Ovary (tissue), 9 donors: ENCODE results near the gene AHCY. TPM values are rescaled to one million over a fixed set of nuclear protein-coding genes. Genes with fewer than 3 reads are reported as not detected.
A peak's percentile ranks its signal among the peaks of the same experiment; 100 is the strongest.
"Not testable (repeated sequence)": the region's sequence is repeated elsewhere in the genome, so short reads cannot be mapped to it uniquely, and the experiment has no call there.

Experiments used
- DNase-seq, 5 donors: peaks; one replicate each; pipeline ENCODE4 v3.0.0-alpha.2; 2019 to 2020
- H3K27ac ChIP-seq, 2 donors: fragments of 200-600 bp; one replicate each; pipeline versions ENCODE4 v1.5.1 to v1.8.0; 2019 to 2022
- H3K27me3 ChIP-seq: fragments of 200-600 bp; one replicate; pipeline ENCODE4 v1.8.0; 2022
- H3K36me3 ChIP-seq: fragments of 200-600 bp; sonication (generic); one replicate; pipeline ENCODE4 v1.5.1; 2019
- H3K4me1 ChIP-seq: one replicate; pipeline ENCODE4 v1.8.1; 2013; ENCODE audit warnings: mild to moderate bottlenecking, moderate library complexity; ENCODE audit not compliant: insufficient read depth
- H3K4me3 ChIP-seq: fragments of 200-600 bp; sonication (generic); one replicate; pipeline ENCODE4 v1.5.1; 2017
- H3K9me3 ChIP-seq, 2 donors: fragments of 200-600 bp in 1 of 2; sonication (generic) in 1 of 2; one replicate each; pipeline versions ENCODE4 v1.5.1 to v1.8.1; 2013 to 2019; ENCODE audit warnings: mild to moderate bottlenecking in 1 of 2, moderate library complexity in 1 of 2
- CTCF ChIP-seq, 3 donors: fragments of 450-650 bp in 2 of 3; fragments of 200-600 bp in 1 of 3; IDR thresholded peaks; one replicate each; pipeline versions ENCODE4 v1.5.1 to v1.8.0; 2016 to 2022; ENCODE audit warnings: antibody characterized with exemption in 3 of 3, mild to moderate bottlenecking in 1 of 3
- EP300 ChIP-seq: sonication (generic); formaldehyde crosslinking; IDR thresholded peaks from one replicate; pipeline ENCODE4 v1.6.1; 2017; ENCODE audit warnings: antibody characterized with exemption
- POLR2A ChIP-seq: fragments of 450-650 bp; IDR thresholded peaks from one replicate; pipeline ENCODE4 v1.6.1; 2017; ENCODE audit warnings: antibody characterized with exemption, mild to moderate bottlenecking, moderate library complexity
- WGBS, 3 donors: extraction: QIAGEN DNeasy Blood & Tissue Kit in 1 of 3; methylation state at CpG; one replicate each; pipeline versions ENCODE4 v1.1.5 to v1.1.7; 2013 to 2017; 5-methylcytosine and 5-hydroxymethylcytosine counted together
- intact Hi-C, 4 donors: fragments of 100-400 bp; cut with DNase I; formaldehyde crosslinking; loops; one replicate each; pipeline versions ENCODE4 v1.11.0 to v1.15.1; 2022 to 2023
- polyA plus RNA-seq, 2 donors: library from polyadenylated mRNA; stranded (reverse); fragments of 200-250 nt in 1 of 2; fragments of 350-450 nt in 1 of 2; fragmentation: Illumina TruSeq in 1 of 2; extraction: RNeasy Lipid Tissue Mini Kit (QIAGEN cat#74804) in 1 of 2; gene quantifications; one replicate each; pipeline ENCODE4 v1.2.3, GENCODE V29; 2013 to 2014
- total RNA-seq, 7 donors: library from RNA; depleted of rRNA in 2 of 7; stranded (reverse); fragments of >200 nt in 2 of 7; fragmentation: NEBNext Ultra II Directional in 3 of 7; extraction: Animal tissue kit (Norgen Biotek cat#: 25700) in 3 of 7; gene quantifications; one replicate each; pipeline versions ENCODE4 v1.1.0 to v1.2.4, GENCODE V29; 2016 to 2023
- donor health status: DM: no; HTN: no; CAD: no; lungs with moderate emphysema.
- donor health status: DM: no; HTN: no; CAD: no.
- donor health status: Bipolar disorder and iron deficiency.
- donor health status: DM: yes; HTN: yes; CAD: no.
- donor health status: DM: no; HTN: no; CAD: no.
- donor health status: DM: yes; HTN: yes; CAD: no.

The AHCY gene
- total and polyA plus RNA-seq, 9 donors = 97.7 to 190 (median 139) TPM

- TF ChIP-seq CTCF (IDR thresholded peaks at IDR 0.05) (no peak), POLR2A (no peak), EP300 (no peak)
- Histone ChIP-seq H3K4me1 (peaks cover 5% of the 10 kb centered on the region), H3K4me3 (no peak overlapping the region), H3K36me3 (no peaks in the 10 kb centered on the region), H3K27me3 (no peaks in the 10 kb centered on the region), H3K9me3 (no peaks in the 10 kb centered on the region), H3K27ac (no peak overlapping the region)
- 94 to 96% (median 96%) methylated on average over 5 of the region's 5 CpGs for WGBS, 3 donors
- DNase-seq = no peak
- intact Hi-C loops = no loop called here
Observed at GRCh38 chr20:34264141-34264540, 39.0 kb downstream of the AHCY start.

GRCh38 chr20:34263468-34263867 lies 39.7 kb downstream of the AHCY start:
- WGBS, 3 donors = 96 to 99% (median 97%) methylated on average over 8 of the region's 8 CpGs
- DNase-seq = not testable (repeated sequence)
- H3K27ac ChIP-seq = peak overlapping the region; percentile 19 to 86

GRCh38 chr20:34262488-34263288 lies 40.5 kb downstream of the AHCY start:
- H3K27ac ChIP-seq = peak overlapping the region; percentile 19 to 86
- DNase-seq = peak; percentile 65 to 86 (median 75)

More at GRCh38 chr20:34263468-34263867, 39.7 kb downstream of the AHCY start:
- H3K4me1 ChIP-seq, intact Hi-C loops, H3K36me3 ChIP-seq, H3K4me3 ChIP-seq, H3K27me3 ChIP-seq, H3K9me3 ChIP-seq: not testable (repeated sequence)

GRCh38 chr20:34260208-34260942 lies 42.8 kb downstream of the AHCY start:
- no peak for TF ChIP-seq EP300
- TF ChIP-seq CTCF (IDR thresholded peaks at IDR 0.05) = no peak
- no peak for TF ChIP-seq POLR2A
- no peak for DNase-seq
- no peaks in the 10 kb centered on the region for H3K36me3 ChIP-seq
- WGBS, 3 donors = 94 to 100% (median 97%) methylated on average over 5 of the region's 5 CpGs
- H3K4me3 ChIP-seq = no peak overlapping the region
- H3K27ac ChIP-seq = no peak overlapping the region
- peaks cover 5% of the 10 kb centered on the region for H3K4me1 ChIP-seq
- H3K27me3 ChIP-seq = no peaks in the 10 kb centered on the region
- H3K9me3 ChIP-seq = no peaks in the 10 kb centered on the region
- intact Hi-C loops = no loop called here

More at GRCh38 chr20:34262488-34263288, 40.5 kb downstream of the AHCY start:
- 21 to 27% (median 22%) methylated on average over 9 of the region's 9 CpGs for WGBS, 3 donors
- Histone ChIP-seq H3K36me3 (no peaks in the 10 kb centered on the region), H3K27me3 (no peaks in the 10 kb centered on the region), H3K9me3 (no peaks in the 10 kb centered on the region), H3K4me3 (no peak overlapping the region), H3K4me1 (peaks cover 5% of the 10 kb centered on the region)
- intact Hi-C loops = no loop called here
- TF ChIP-seq CTCF (IDR thresholded peaks at IDR 0.05) = no peak
- TF ChIP-seq POLR2A = peak; percentile 37
- no peak for TF ChIP-seq EP300
